Natural killer cell treated with Interleukin-12 subunit alpha and Interleukin-12 subunit beta and Interleukin-15 and Interleukin-18, amount 100 ng/mL, for 72 hours (primary cell): Measurements from ENCODE around the gene RBP4. TPM values are rescaled to one million over a fixed set of nuclear protein-coding genes. Genes with fewer than 3 reads are reported as not detected.

Experiments used
- total RNA-seq, 2 donors: library from RNA; stranded (reverse); gene quantifications; one replicate each; pipeline ENCODE4 v1.2.3, GENCODE V29; 2022

The RBP4 gene
- total RNA-seq, 2 donors from 2014 or later, result not detected

Other genes with a start within 250 kb of the RBP4 start
- gene MYOF, start 118.9 kb downstream of the RBP4 start, total RNA-seq, result 10 to 100 TPM in 1 of 2 donors, under 1 TPM in 1; 0.57 to 15.8 TPM
- 10 to 100 TPM; 23.7 to 45.7 TPM for gene CEP55, start 104.6 kb downstream of the RBP4 start, total RNA-seq
- gene FFAR4, start 34.6 kb downstream of the RBP4 start, total RNA-seq, result not detected
- gene PDE6C, start 11.3 kb upstream of the RBP4 start, total RNA-seq, result not detected
- gene FRA10AC1, start 101.4 kb upstream of the RBP4 start, total RNA-seq, result 10 to 100 TPM; 11.9 to 17.8 TPM
- not detected for gene LGI1, start 156.7 kb upstream of the RBP4 start, total RNA-seq